ENCODE measurements around the gene TRAFD1.
"Not testable (repeated sequence)": the region's sequence is repeated elsewhere in the genome, so short reads cannot be mapped to it uniquely, and the experiment has no call there.

TRAFD1 gene

GRCh38 chr12:112107306-112108201 lies 17.8 kb upstream of the TRAFD1 start:
- Histone ChIP-seq H3K27ac (ENCODE audit: low read length) (peak overlapping the region; percentile 96), H2AFZ (ENCODE audit: low read depth, low read length) (peak overlapping the region; percentile 96)
- DNase-seq: peak; percentile 71

GRCh38 chr12:112108202-112109079 lies 16.9 kb upstream of the TRAFD1 start, which contains the start of gene NAA25:
TSS of gene NAA25 (minus strand) at chr12:112108783. CDS start at chr12:112108773, 10 bp downstream.
- peak within 1 kb of the TSS; percentile 70 for H3K9ac ChIP-seq (ENCODE audit: low read depth, low read length)

More at GRCh38 chr12:112107306-112108201, 17.8 kb upstream of the TRAFD1 start:
- H3K4me1 ChIP-seq (ENCODE audit: insufficient read depth, low read length): peaks cover 39% of the 10 kb centered on the region
- TF ChIP-seq CTCF (IDR thresholded peaks at IDR 0.05; ENCODE audit: borderline replicate concordance, extremely low read depth, low read length, poor library complexity, severe bottlenecking) (no peak), EZH2 (IDR thresholded peaks at IDR 0.05; ENCODE audit: borderline replicate concordance, low read depth, low read length, severe bottlenecking) (no peak)
- H3K9me3 ChIP-seq (ENCODE audit: insufficient read depth, low read length, severe bottlenecking): no peaks in the 10 kb centered on the region
- peak; percentile 79 for ATAC-seq (ENCODE audit: insufficient read depth, low read depth)
- H4K20me1 ChIP-seq (ENCODE audit: insufficient read depth, low read length): peaks cover 48% of the 10 kb centered on the region
- H3K27me3 ChIP-seq (ENCODE audit: insufficient read depth, low read length, poor library complexity): no peaks in the 10 kb centered on the region
- H3K4me2 ChIP-seq (ENCODE audit: insufficient read depth, low read length): peak overlapping the region; percentile 70
- peak overlapping the region; percentile 70 for H3K9ac ChIP-seq (ENCODE audit: low read depth, low read length)
- H3K36me3 ChIP-seq (ENCODE audit: insufficient read depth, low read length): peaks cover 25% of the 10 kb centered on the region
- peaks cover 66% of the 10 kb centered on the region for H3K79me2 ChIP-seq (ENCODE audit: insufficient read depth, low read length)
- peak overlapping the region; percentile 88 to 94; a peak in 3 of 4 replicates for H3K4me3 ChIP-seq (ENCODE audit: low read depth in 1 of 2, low read length in 2 of 2)

DNA sequence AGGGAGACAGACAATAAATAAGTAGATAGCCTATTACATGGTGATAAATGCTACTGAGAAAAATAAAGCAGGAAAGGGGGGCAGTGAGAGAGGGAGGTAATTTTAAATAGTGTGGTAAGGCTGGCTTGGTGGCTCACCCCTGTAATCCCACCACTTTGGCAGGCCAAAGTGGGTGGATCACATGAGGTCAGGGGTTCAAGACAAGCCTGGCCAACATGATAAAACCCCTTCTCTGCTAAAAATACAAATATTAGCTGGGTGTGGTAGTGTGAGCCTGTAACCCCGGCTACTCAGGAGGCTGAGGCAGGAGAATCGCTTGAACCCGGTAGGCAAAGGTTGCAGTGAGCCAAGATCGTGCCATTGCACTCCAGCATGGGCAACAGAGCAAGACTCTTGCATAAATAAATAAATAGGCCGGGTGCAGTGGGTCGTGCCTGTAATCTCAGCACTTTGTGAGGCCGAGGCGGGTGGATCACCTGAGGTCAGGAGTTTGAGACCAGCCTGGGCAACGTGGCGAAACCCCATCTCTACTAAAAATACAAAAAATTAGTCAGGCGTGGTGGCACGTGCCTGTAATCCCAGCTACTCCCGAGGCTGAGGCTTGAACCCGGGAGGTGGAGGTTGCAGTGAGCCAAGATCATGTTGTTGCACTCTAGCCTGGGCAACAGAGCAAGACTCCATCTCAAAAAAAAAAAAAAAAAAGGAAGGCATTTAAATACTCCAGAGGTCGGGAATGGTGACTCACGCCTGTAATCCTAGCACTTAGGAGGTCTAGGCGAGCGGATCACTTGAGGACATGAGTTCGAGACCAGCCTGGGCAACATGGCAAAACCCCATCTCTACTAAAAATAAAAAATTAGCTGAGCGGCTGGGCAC lies 14.3 kb upstream of the TRAFD1 start:
- not testable (repeated sequence) for H3K9ac ChIP-seq (ENCODE audit: low read depth, low read length); H3K27ac ChIP-seq (ENCODE audit: low read length); H3K4me3 ChIP-seq (ENCODE audit: low read depth in 1 of 2, low read length in 2 of 2); ATAC-seq (ENCODE audit: insufficient read depth, low read depth); H2AFZ ChIP-seq (ENCODE audit: low read depth, low read length); H3K36me3 ChIP-seq (ENCODE audit: insufficient read depth, low read length); DNase-seq; H3K9me3 ChIP-seq (ENCODE audit: insufficient read depth, low read length, severe bottlenecking); H3K4me2 ChIP-seq (ENCODE audit: insufficient read depth, low read length); H3K27me3 ChIP-seq (ENCODE audit: insufficient read depth, low read length, poor library complexity)
- peaks cover 28% of the 10 kb centered on the region for H3K4me1 ChIP-seq (ENCODE audit: insufficient read depth, low read length)
- peaks cover 21% of the 10 kb centered on the region for H4K20me1 ChIP-seq (ENCODE audit: insufficient read depth, low read length)
- H3K79me2 ChIP-seq (ENCODE audit: insufficient read depth, low read length): peaks cover 31% of the 10 kb centered on the region

More at GRCh38 chr12:112108202-112109079, 16.9 kb upstream of the TRAFD1 start, which contains the start of gene NAA25:
- Histone ChIP-seq H3K4me3 (ENCODE audit: low read depth in 1 of 2, low read length in 2 of 2) (peak within 1 kb of the TSS; percentile 88 to 94), H3K36me3 (ENCODE audit: insufficient read depth, low read length) (peaks cover 25% of the 10 kb centered on the region), H3K4me2 (ENCODE audit: insufficient read depth, low read length) (peak within 1 kb of the TSS; percentile 70), H2AFZ (ENCODE audit: low read depth, low read length) (peak within 1 kb of the TSS; percentile 96), H3K79me2 (ENCODE audit: insufficient read depth, low read length) (peaks cover 57% of the 10 kb centered on the region), H4K20me1 (ENCODE audit: insufficient read depth, low read length) (peaks cover 41% of the 10 kb centered on the region), H3K9me3 (ENCODE audit: insufficient read depth, low read length, severe bottlenecking) (no peaks in the 10 kb centered on the region), H3K27me3 (ENCODE audit: insufficient read depth, low read length, poor library complexity) (no peaks in the 10 kb centered on the region), H3K4me1 (ENCODE audit: insufficient read depth, low read length) (peaks cover 39% of the 10 kb centered on the region), H3K27ac (ENCODE audit: low read length) (peak within 1 kb of the TSS; percentile 96)
- ATAC-seq (ENCODE audit: insufficient read depth, low read depth): peak; percentile 76
- TF ChIP-seq CTCF (IDR thresholded peaks at IDR 0.05; ENCODE audit: borderline replicate concordance, extremely low read depth, low read length, poor library complexity, severe bottlenecking) (no peak), EZH2 (IDR thresholded peaks at IDR 0.05; ENCODE audit: borderline replicate concordance, low read depth, low read length, severe bottlenecking) (no peak)
- peak; percentile 87 for DNase-seq

All from DND-41 (cell line).